HG02571 (cell line): ENCODE data around the gene GRIN3A.
"Not testable (repeated sequence)": the region's sequence is repeated elsewhere in the genome, so short reads cannot be mapped to it uniquely, and the experiment has no call there.

Source experiments
- ATAC-seq: cut with Tn5 transposase; IDR thresholded peaks from one replicate; pipeline ENCODE4 v1.9.1; 2021; ENCODE audit warnings: mild to moderate bottlenecking, moderate library complexity; ENCODE audit not compliant: unreplicated experiment

GRIN3A gene

GRCh38 chr9:101635473-101635872 lies 103.0 kb downstream of the GRIN3A start:
- ATAC-seq: no peak

GRCh38 chr9:101634741-101635409 lies 103.6 kb downstream of the GRIN3A start:
- no peak for ATAC-seq

- ATAC-seq: no peak
These were observed 105.8 kb downstream of the GRIN3A start for GRCh38 chr9:101632611-101633010.

- no peak for ATAC-seq
These were observed 106.6 kb downstream of the GRIN3A start for GRCh38 chr9:101631892-101632291.

GRCh38 chr9:101629636-101630035 lies 108.8 kb downstream of the GRIN3A start:
- no peak for ATAC-seq

- no peak for ATAC-seq
These were observed 110.3 kb downstream of the GRIN3A start for GRCh38 chr9:101628173-101628572.

GRCh38 chr9:101626295-101626694 lies 112.2 kb downstream of the GRIN3A start:
- no peak for ATAC-seq

- no peak for ATAC-seq
These were observed 112.6 kb downstream of the GRIN3A start for GRCh38 chr9:101625876-101626275.

GRCh38 chr9:101620452-101620851 lies 118.0 kb downstream of the GRIN3A start:
- no peak for ATAC-seq

GRCh38 chr9:101618698-101619097 lies 119.7 kb downstream of the GRIN3A start:
- ATAC-seq: no peak

- no peak for ATAC-seq
These were observed 132.9 kb downstream of the GRIN3A start for GRCh38 chr9:101605547-101605946.

- no peak for ATAC-seq
These were observed 134.2 kb downstream of the GRIN3A start for GRCh38 chr9:101604296-101604695.

- ATAC-seq: no peak
These were observed 136.3 kb downstream of the GRIN3A start for GRCh38 chr9:101601904-101602765.

- ATAC-seq: no peak
These were observed 143.7 kb downstream of the GRIN3A start, which contains the start of gene PPP3R2 for GRCh38 chr9:101594796-101595195. TSS of gene PPP3R2 (minus strand) at chr9:101594969. CDS start at chr9:101594921, 48 bp downstream.

GRCh38 chr9:101593345-101593744 lies 145.1 kb downstream of the GRIN3A start:
- ATAC-seq: no peak

- no peak for ATAC-seq
These were observed 145.7 kb downstream of the GRIN3A start for GRCh38 chr9:101592788-101593187.

GRCh38 chr9:101591787-101592446 lies 146.5 kb downstream of the GRIN3A start:
- ATAC-seq: no peak

- ATAC-seq: no peak
These were observed 147.5 kb downstream of the GRIN3A start for GRCh38 chr9:101590901-101591300.

GRCh38 chr9:101590074-101590473 lies 148.4 kb downstream of the GRIN3A start:
- not testable (repeated sequence) for ATAC-seq

GRCh38 chr9:101587332-101588043 lies 151.0 kb downstream of the GRIN3A start:
- no peak for ATAC-seq

GRCh38 chr9:101586651-101587050 lies 151.8 kb downstream of the GRIN3A start:
- no peak for ATAC-seq
